ENCODE data around the gene ADGRE3. TPM values are rescaled to one million over a fixed set of nuclear protein-coding genes. Genes with fewer than 3 reads are reported as not detected.

The ADGRE3 gene
- polyA plus RNA-seq, 1 donor (not counting 4 experiments of a cell fraction or from before 2014, with no cell fraction given) = not detected

- Histone ChIP-seq H3K4me2 (ENCODE audit: control insufficient read depth, extremely low read depth, insufficient read depth, low read depth, low read length) (no peak overlapping the region), H4K20me1 (ENCODE audit: control insufficient read depth, extremely low read depth, insufficient read depth, low read length) (no peaks in the 10 kb centered on the region)
- dilution Hi-C loops (cut with MboI; ENCODE audit: extremely low pct_ligation_motif_present, low sequenced_read_pairs) = no loop called here
Measured at GRCh38 chr19:14650161-14650560, 24.5 kb downstream of the ADGRE3 start.

GRCh38 chr19:14649020-14649419 is 25.6 kb downstream of the ADGRE3 start:
- Histone ChIP-seq H3K27me3 (ENCODE audit: control insufficient read depth, extremely low read depth, insufficient read depth, low read length) (no peaks in the 10 kb centered on the region), H3K9ac (ENCODE audit: control insufficient read depth, extremely low read depth, insufficient read depth, low read length) (no peak overlapping the region), H2AFZ (ENCODE audit: control insufficient read depth, low read length) (no peak overlapping the region), H3K4me1 (ENCODE audit: control insufficient read depth, extremely low read depth, insufficient read depth, low read length) (no peaks in the 10 kb centered on the region), H3K27ac (ENCODE audit: control insufficient read depth, insufficient read depth, low read length) (no peak overlapping the region), H3K79me2 (ENCODE audit: control insufficient read depth, insufficient read depth, low read length) (no peaks in the 10 kb centered on the region), H3K9me1 (ENCODE audit: control insufficient read depth, extremely low read depth, insufficient read depth, low read length) (no peaks in the 10 kb centered on the region), H3K4me3 (ENCODE audit: control insufficient read depth in 2 of 3, extremely low read depth in 1 of 3, insufficient read depth in 2 of 3, low read depth in 1 of 3, low read length in 3 of 3) (no peak overlapping the region), H3K9me3 (ENCODE audit: control insufficient read depth, low read depth, low read length) (no peaks in the 10 kb centered on the region), H3K36me3 (ENCODE audit: control insufficient read depth in 2 of 2, extremely low read depth in 1 of 2, insufficient read depth in 2 of 2, low read length in 2 of 2) (no peaks in the 10 kb centered on the region), H3K4me2 (ENCODE audit: control insufficient read depth, extremely low read depth, insufficient read depth, low read depth, low read length) (no peak overlapping the region), H4K20me1 (ENCODE audit: control insufficient read depth, extremely low read depth, insufficient read depth, low read length) (no peaks in the 10 kb centered on the region)
- no peak for DNase-seq (ENCODE audit: low read depth, low spot score)
- dilution Hi-C loops (cut with MboI; ENCODE audit: extremely low pct_ligation_motif_present, low sequenced_read_pairs) = no loop called here
- FAIRE-seq = no peak
- TF ChIP-seq EZH2 (IDR thresholded peaks at IDR 0.05; ENCODE audit: low read length) (no peak), CTCF (optimal IDR thresholded peaks at IDR 0.05 in 1 of 3, IDR thresholded peaks at IDR 0.05 in 1 of 3, conservative IDR thresholded peaks at IDR 0.05 in 1 of 3; ENCODE audit: extremely low read depth in 1 of 3, insufficient read depth in 2 of 3, low read length in 3 of 3) (no peak)

More at GRCh38 chr19:14650161-14650560, 24.5 kb downstream of the ADGRE3 start:
- H3K4me3 ChIP-seq (ENCODE audit: control insufficient read depth in 2 of 3, extremely low read depth in 1 of 3, insufficient read depth in 2 of 3, low read depth in 1 of 3, low read length in 3 of 3) = no peak overlapping the region
- no peaks in the 10 kb centered on the region for H3K9me1 ChIP-seq (ENCODE audit: control insufficient read depth, extremely low read depth, insufficient read depth, low read length)
- no peak overlapping the region for H3K27ac ChIP-seq (ENCODE audit: control insufficient read depth, insufficient read depth, low read length)
- H3K27me3 ChIP-seq (ENCODE audit: control insufficient read depth, extremely low read depth, insufficient read depth, low read length) = no peaks in the 10 kb centered on the region
- FAIRE-seq (no peak), DNase-seq (ENCODE audit: low read depth, low spot score) (no peak)
- no peaks in the 10 kb centered on the region for H3K79me2 ChIP-seq (ENCODE audit: control insufficient read depth, insufficient read depth, low read length)
- no peaks in the 10 kb centered on the region for H3K9me3 ChIP-seq (ENCODE audit: control insufficient read depth, low read depth, low read length)
- H2AFZ ChIP-seq (ENCODE audit: control insufficient read depth, low read length) = no peak overlapping the region
- no peak for TF ChIP-seq CTCF (optimal IDR thresholded peaks at IDR 0.05 in 1 of 3, IDR thresholded peaks at IDR 0.05 in 1 of 3, conservative IDR thresholded peaks at IDR 0.05 in 1 of 3; ENCODE audit: extremely low read depth in 1 of 3, insufficient read depth in 2 of 3, low read length in 3 of 3)
- TF ChIP-seq EZH2 (IDR thresholded peaks at IDR 0.05; ENCODE audit: low read length) = no peak
- H3K9ac ChIP-seq (ENCODE audit: control insufficient read depth, extremely low read depth, insufficient read depth, low read length) = no peak overlapping the region
- H3K36me3 ChIP-seq (ENCODE audit: control insufficient read depth in 2 of 2, extremely low read depth in 1 of 2, insufficient read depth in 2 of 2, low read length in 2 of 2) = no peaks in the 10 kb centered on the region
- H3K4me1 ChIP-seq (ENCODE audit: control insufficient read depth, extremely low read depth, insufficient read depth, low read length) = no peaks in the 10 kb centered on the region

All from keratinocyte (primary cell).